HL-60 (cell line): ENCODE data around the gene ZCWPW1.

Experiments used
- POLR2AphosphoS5 ChIP-seq: IDR thresholded peaks from 2 replicates; pipeline ENCODE4 v1.6.1; 2012; ENCODE audit warnings: low read depth
- TF ChIP-seq, protein P1 (sequence below): IDR thresholded peaks from one replicate; pipeline ENCODE4 v1.5.1; 2011; ENCODE audit warnings: low read length, control low read depth, inconsistent platforms; ENCODE audit not compliant: insufficient read depth

DNA sequence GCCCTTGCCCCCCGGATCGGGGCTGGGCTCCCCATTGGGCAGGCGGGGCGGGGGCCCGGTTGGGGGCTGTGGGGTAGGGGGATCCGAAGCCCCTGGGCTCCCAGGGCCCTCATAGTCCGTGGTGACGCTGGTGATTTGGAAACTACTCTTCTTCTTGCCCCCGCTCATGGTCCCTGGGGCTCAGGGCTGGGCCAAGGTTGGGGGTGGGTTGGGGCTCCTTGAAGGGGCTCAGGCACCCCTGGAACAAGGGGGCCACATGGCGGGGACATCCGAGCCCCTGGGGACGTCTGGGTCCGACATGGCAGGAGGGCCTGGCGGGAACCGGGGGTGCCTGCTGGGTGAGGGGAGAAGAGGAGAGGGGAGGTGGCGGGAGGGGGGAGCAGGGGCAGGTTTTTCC lies 49.4 kb upstream of the ZCWPW1 start:
- TF ChIP-seq, protein P1, sequence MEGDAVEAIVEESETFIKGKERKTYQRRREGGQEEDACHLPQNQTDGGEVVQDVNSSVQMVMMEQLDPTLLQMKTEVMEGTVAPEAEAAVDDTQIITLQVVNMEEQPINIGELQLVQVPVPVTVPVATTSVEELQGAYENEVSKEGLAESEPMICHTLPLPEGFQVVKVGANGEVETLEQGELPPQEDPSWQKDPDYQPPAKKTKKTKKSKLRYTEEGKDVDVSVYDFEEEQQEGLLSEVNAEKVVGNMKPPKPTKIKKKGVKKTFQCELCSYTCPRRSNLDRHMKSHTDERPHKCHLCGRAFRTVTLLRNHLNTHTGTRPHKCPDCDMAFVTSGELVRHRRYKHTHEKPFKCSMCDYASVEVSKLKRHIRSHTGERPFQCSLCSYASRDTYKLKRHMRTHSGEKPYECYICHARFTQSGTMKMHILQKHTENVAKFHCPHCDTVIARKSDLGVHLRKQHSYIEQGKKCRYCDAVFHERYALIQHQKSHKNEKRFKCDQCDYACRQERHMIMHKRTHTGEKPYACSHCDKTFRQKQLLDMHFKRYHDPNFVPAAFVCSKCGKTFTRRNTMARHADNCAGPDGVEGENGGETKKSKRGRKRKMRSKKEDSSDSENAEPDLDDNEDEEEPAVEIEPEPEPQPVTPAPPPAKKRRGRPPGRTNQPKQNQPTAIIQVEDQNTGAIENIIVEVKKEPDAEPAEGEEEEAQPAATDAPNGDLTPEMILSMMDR: no peak
- no peak for TF ChIP-seq POLR2AphosphoS5
